Panc1 (cell line): ENCODE results near the gene GALNT9. TPM values are rescaled to one million over a fixed set of nuclear protein-coding genes. Genes with fewer than 3 reads are reported as not detected.

Experiments
- ATAC-seq: fragments of 200-7000 bp; cut with Tn5 transposase; 2 replicates; pipeline ENCODE4 v1.9.1; 2020; ENCODE audit warnings: mild to moderate bottlenecking, moderate library complexity
- BruUV-seq: library from RNA; stranded (reverse); fragments of 400-500 nt; replicated peaks from 2 replicates; lab custom pipeline; 2021; lab: Mats Ljungman, UMichigan
- CTCF ChIA-PET: fragments of 300-600 bp; sonication (Branson Sonifier 250); formaldehyde crosslinking; loops from one replicate; lab custom pipeline; 2022; ENCODE audit warnings: antibody characterized with exemption; lab: Charles Lee
- POLR2A ChIA-PET: fragments of 300-600 bp; sonication (Branson Sonifier 250); formaldehyde crosslinking; loops from one replicate; lab custom pipeline; 2022; ENCODE audit warnings: antibody characterized with exemption; lab: Charles Lee
- DNase-seq: peaks from one replicate; pipeline ENCODE4 v3.0.0-alpha.2; 2010; ENCODE audit warnings: low read depth, low spot score
- H3K27ac ChIP-seq: 2 replicates; pipeline ENCODE4 v1.5.1; 2011; ENCODE audit warnings: mild to moderate bottlenecking, low read length, inconsistent platforms
- H3K27me3 ChIP-seq: fragments of 200-500 bp; sonication (Bioruptor generic); 2 replicates; pipeline ENCODE4 v1.6.0; 2014; ENCODE audit warnings: low read length, inconsistent platforms; ENCODE audit not compliant: control insufficient read depth, insufficient read depth
- H3K36me3 ChIP-seq: fragments of 200-500 bp; sonication (Bioruptor generic); 2 replicates; pipeline ENCODE4 v1.5.1; 2014; ENCODE audit warnings: inconsistent platforms, mild to moderate bottlenecking, low read length, moderate library complexity; ENCODE audit not compliant: control insufficient read depth, insufficient read depth
- H3K4me1 ChIP-seq: 2 replicates; pipeline ENCODE4 v1.5.1; 2011; ENCODE audit warnings: inconsistent platforms, mild to moderate bottlenecking, low read length, moderate library complexity; ENCODE audit not compliant: control insufficient read depth, insufficient read depth
- H3K4me3 ChIP-seq, 2 experiments: 2 replicates each; pipeline ENCODE4 v1.5.1; 2011 to 2012; ENCODE audit warnings: low read depth in 2 of 2, low read length in 2 of 2, mild to moderate bottlenecking in 2 of 2, inconsistent platforms in 1 of 2, moderate library complexity in 1 of 2
- H3K9me3 ChIP-seq: fragments of 200-500 bp; sonication (Bioruptor generic); 2 replicates; pipeline ENCODE4 v1.5.1; 2014; ENCODE audit warnings: low read depth, mild to moderate bottlenecking, inconsistent platforms, low read length, moderate library complexity; ENCODE audit not compliant: control insufficient read depth, insufficient read depth
- POLR2AphosphoS5 ChIP-seq: IDR thresholded peaks from 2 replicates; pipeline ENCODE4 v1.6.1; 2012; ENCODE audit warnings: mild to moderate bottlenecking, low read depth, low read length, moderate library complexity
- SIN3A ChIP-seq: IDR thresholded peaks from 2 replicates; pipeline ENCODE4 v1.6.1; 2012; ENCODE audit warnings: low read depth, mild to moderate bottlenecking, low read length, moderate library complexity, borderline replicate concordance; ENCODE audit not compliant: insufficient read depth
- TCF7L2 ChIP-seq: IDR thresholded peaks from 2 replicates; pipeline ENCODE4 v1.6.1; 2011; ENCODE audit warnings: mild to moderate bottlenecking, low read depth, low read length, inconsistent platforms
- in situ Hi-C: cut with HindIII; loops from 2 replicates; pipeline ENCODE4 v1.10.0; 2016; ENCODE audit warnings: low sequenced_read_pairs, low pct_unique_long_range_greater_than_20kb
- intact Hi-C: fragments of 100-400 bp; cut with micrococcal nuclease; formaldehyde crosslinking; loops from one replicate; pipeline ENCODE4 v1.10.0; 2022; ENCODE audit not compliant: unreplicated experiment
- total RNA-seq: library from RNA; stranded (reverse); gene quantifications from one replicate; pipeline ENCODE4 v1.2.1, GENCODE V29; 2021; ENCODE audit not compliant: unreplicated experiment
- TF ChIP-seq, protein P1 (sequence below): fragments of 450-650 bp; IDR thresholded peaks from 2 replicates; pipeline ENCODE4 v1.5.1; 2017; ENCODE audit warnings: mild to moderate bottlenecking
- TF ChIP-seq, protein P2 (sequence below), 2 experiments: IDR thresholded peaks; 2 replicates each; pipeline ENCODE4 v1.6.1; 2011 to 2012; ENCODE audit warnings: low read depth in 2 of 2, control low read depth in 1 of 2, low read length in 1 of 2, mild to moderate bottlenecking in 1 of 2, moderate library complexity in 1 of 2; ENCODE audit not compliant: insufficient read depth in 1 of 2

GALNT9 gene
- total RNA-seq, 1 experiment from 2014 or later, result 0.33 TPM

DNA sequence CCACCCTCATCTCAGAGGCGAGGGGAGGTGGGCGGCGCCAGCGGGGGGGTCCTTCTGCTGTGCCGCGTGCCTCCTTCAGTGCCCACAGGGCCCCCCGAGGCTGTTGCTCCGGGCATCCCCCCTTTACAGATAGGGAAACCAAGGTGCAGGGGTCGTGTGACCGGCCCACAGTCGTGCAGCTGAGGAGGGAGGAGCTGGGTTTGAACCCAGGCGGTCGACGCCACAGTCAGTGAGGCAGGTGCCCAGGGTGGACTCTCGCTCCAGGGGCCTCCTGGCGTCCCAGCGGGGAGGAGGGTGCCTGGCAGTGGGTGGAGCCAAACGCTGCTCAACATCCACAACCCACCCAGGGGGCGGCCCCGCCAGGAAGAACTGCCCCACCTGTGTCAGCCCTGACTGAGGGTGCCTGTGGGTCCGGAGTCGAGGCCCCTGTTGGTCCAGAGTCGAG is 8.6 kb downstream of the GALNT9 start:
- TF ChIP-seq SIN3A (no peak), TCF7L2 (no peak), POLR2AphosphoS5 (no peak)
- TF ChIP-seq, protein P1, sequence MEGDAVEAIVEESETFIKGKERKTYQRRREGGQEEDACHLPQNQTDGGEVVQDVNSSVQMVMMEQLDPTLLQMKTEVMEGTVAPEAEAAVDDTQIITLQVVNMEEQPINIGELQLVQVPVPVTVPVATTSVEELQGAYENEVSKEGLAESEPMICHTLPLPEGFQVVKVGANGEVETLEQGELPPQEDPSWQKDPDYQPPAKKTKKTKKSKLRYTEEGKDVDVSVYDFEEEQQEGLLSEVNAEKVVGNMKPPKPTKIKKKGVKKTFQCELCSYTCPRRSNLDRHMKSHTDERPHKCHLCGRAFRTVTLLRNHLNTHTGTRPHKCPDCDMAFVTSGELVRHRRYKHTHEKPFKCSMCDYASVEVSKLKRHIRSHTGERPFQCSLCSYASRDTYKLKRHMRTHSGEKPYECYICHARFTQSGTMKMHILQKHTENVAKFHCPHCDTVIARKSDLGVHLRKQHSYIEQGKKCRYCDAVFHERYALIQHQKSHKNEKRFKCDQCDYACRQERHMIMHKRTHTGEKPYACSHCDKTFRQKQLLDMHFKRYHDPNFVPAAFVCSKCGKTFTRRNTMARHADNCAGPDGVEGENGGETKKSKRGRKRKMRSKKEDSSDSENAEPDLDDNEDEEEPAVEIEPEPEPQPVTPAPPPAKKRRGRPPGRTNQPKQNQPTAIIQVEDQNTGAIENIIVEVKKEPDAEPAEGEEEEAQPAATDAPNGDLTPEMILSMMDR, result no peak
- TF ChIP-seq, protein P2, sequence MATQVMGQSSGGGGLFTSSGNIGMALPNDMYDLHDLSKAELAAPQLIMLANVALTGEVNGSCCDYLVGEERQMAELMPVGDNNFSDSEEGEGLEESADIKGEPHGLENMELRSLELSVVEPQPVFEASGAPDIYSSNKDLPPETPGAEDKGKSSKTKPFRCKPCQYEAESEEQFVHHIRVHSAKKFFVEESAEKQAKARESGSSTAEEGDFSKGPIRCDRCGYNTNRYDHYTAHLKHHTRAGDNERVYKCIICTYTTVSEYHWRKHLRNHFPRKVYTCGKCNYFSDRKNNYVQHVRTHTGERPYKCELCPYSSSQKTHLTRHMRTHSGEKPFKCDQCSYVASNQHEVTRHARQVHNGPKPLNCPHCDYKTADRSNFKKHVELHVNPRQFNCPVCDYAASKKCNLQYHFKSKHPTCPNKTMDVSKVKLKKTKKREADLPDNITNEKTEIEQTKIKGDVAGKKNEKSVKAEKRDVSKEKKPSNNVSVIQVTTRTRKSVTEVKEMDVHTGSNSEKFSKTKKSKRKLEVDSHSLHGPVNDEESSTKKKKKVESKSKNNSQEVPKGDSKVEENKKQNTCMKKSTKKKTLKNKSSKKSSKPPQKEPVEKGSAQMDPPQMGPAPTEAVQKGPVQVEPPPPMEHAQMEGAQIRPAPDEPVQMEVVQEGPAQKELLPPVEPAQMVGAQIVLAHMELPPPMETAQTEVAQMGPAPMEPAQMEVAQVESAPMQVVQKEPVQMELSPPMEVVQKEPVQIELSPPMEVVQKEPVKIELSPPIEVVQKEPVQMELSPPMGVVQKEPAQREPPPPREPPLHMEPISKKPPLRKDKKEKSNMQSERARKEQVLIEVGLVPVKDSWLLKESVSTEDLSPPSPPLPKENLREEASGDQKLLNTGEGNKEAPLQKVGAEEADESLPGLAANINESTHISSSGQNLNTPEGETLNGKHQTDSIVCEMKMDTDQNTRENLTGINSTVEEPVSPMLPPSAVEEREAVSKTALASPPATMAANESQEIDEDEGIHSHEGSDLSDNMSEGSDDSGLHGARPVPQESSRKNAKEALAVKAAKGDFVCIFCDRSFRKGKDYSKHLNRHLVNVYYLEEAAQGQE (IDR thresholded peaks at IDR 0.05; ENCODE audit: insufficient read depth in 1 of 2, low read depth in 2 of 2, low read length in 1 of 2), result no peak
- CTCF ChIA-PET, result interaction anchor here (0.8 kb wide), 1 partner anchor 62 kb away, joined by 3 read pairs; no protein-coding TSS in a partner anchor
- in situ Hi-C loops (no loop called here), intact Hi-C loops (no loop called here)
- H3K27me3 ChIP-seq, result no peaks in the 10 kb centered on the region
- H3K4me1 ChIP-seq, result no peaks in the 10 kb centered on the region
- no peak for DNase-seq
- no peak overlapping the region for H3K4me3 ChIP-seq
- no peaks in the 10 kb centered on the region for H3K9me3 ChIP-seq
- H3K27ac ChIP-seq, result no peak overlapping the region
- POLR2A ChIA-PET, result no interaction called here
- BruUV-seq, result no TSS peak
- ATAC-seq, result no peak
- no peaks in the 10 kb centered on the region for H3K36me3 ChIP-seq

DNA sequence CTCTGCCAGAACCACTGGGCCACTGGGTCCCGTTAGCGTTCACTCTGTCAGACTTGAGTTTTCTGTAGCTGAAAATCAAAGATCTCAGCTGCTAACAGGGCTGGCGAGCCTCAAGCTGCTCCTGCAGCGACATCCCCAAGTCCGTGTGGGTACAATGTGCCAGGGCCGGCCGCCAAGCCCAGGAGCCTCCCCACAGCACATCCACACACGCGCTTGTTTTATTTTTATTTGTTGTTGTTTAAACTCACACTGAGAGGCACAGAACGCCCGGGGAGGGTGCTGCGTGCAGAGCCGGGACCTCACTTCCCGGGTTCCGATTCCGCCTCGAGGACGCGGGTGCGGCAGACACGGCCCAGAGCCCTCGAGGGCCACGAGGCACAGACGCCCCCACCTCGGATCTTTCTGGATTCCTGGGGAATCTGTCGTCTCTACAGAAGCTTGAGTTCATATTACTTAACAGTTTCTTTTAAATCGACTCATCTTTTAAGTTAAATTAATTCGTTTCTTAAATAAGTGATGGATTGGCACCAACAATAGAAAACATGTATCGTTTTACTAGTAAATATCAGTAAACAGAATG is 9.3 kb downstream of the GALNT9 start:
- Histone ChIP-seq H3K27ac (no peak overlapping the region), H3K4me1 (no peaks in the 10 kb centered on the region), H3K27me3 (no peaks in the 10 kb centered on the region), H3K36me3 (no peaks in the 10 kb centered on the region), H3K4me3 (no peak overlapping the region), H3K9me3 (no peaks in the 10 kb centered on the region)
- no peak for ATAC-seq
- CTCF ChIA-PET, result interaction anchor here (0.6 kb wide), 1 partner anchor 35 kb away, joined by 8 read pairs; no protein-coding TSS in a partner anchor
- BruUV-seq, result no TSS peak
- intact Hi-C loops (no loop called here), in situ Hi-C loops (no loop called here)
- POLR2A ChIA-PET, result no interaction called here
- DNase-seq, result no peak
- TF ChIP-seq SIN3A (no peak), TCF7L2 (no peak), POLR2AphosphoS5 (no peak)
- TF ChIP-seq, protein P1, result no peak
- TF ChIP-seq, protein P2 (IDR thresholded peaks at IDR 0.05; ENCODE audit: insufficient read depth in 1 of 2, low read depth in 2 of 2, low read length in 1 of 2), result no peak
